Measurements from ENCODE around the gene MUC4.
"Not testable (repeated sequence)": the region's sequence is repeated elsewhere in the genome, so short reads cannot be mapped to it uniquely, and the experiment has no call there.

Gene MUC4

GRCh38 chr3:195813916-195814640 is 2.3 kb upstream of the MUC4 start:
- DNase-seq (ENCODE audit: low spot score) = no peak

DNA sequence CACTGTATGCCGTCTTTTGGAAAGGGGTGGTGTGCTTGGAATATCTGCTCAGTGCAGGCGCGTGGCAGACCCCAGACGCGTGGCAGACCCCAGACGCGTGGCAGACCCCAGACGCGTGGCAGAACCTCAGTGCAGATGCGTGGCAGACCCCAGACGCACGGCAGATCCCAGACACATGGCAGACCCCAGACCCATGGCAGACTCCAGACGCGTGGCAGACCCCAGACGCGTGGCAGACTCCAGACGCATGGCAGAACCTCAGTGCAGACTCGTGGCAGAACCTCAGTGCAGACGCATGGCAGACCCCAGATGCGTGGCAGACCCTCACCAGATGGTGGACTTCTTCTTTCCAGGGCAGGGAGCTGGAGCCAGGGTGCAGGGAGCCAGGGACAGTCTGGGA is 637 bp upstream of the MUC4 start:
- DNase-seq (ENCODE audit: low spot score) = no peak

GRCh38 chr3:195810455-195810845 is 1.3 kb downstream of the MUC4 start:
- no peak for DNase-seq (ENCODE audit: low spot score)

- DNase-seq (ENCODE audit: low spot score) = no peak
These were observed 1.8 kb downstream of the MUC4 start for GRCh38 chr3:195809796-195810454.

- no peak for DNase-seq (ENCODE audit: low spot score)
These were observed 2.4 kb downstream of the MUC4 start for GRCh38 chr3:195809291-195809785.

DNA sequence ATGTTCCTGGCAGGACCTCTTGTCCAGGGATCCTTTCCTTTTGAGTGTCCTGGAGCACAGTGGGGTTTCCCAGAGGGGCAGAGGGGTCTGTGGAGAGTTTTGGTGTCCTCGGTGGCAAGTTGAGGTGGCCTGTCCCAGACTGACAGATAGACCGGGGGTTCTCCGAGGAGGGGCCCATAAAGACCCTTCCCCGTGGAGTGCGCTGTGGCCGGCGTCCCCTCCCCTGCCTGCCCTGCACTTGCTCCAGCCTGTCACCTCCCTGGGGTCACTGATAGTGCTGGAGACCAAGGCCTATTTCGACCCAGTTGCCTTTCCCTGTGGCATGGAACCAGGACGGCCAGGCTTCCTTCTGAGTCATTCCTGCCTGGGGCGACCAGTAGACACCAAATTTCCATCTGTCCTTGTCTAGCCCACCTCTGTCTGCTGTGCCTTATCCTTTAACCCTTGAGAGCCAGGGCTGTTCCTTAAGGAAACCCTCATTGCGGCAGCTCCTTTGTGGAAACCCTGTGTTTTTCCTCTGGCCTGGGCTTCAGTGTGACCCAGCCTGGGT is 2.9 kb downstream of the MUC4 start:
- DNase-seq (ENCODE audit: low spot score) = no peak

DNA sequence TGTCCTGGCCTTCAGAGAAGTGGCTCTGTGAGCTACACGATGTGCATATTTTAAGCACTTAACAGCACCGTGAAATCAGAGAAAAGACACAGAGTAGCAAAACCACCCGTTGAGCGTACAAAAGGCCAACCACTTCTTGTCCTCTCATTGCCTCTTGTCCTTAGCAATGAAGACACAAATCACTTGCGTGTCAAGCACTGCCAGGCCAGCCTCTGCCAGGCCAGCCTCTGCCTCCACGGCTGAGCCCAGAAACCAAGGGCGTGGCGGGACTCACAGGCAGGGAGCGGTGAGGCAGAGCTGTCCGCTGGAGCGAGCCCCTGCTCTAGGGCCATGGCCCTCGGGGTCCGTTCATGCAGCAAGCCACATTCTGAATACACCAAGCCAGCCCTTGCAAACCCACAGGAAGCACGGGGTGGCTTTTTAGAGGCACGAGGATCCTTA is 4.0 kb downstream of the MUC4 start:
- DNase-seq (ENCODE audit: low spot score) = no peak

- DNase-seq (ENCODE audit: low spot score) = no peak
These were observed 4.9 kb downstream of the MUC4 start for GRCh38 chr3:195806916-195807231.

DNA sequence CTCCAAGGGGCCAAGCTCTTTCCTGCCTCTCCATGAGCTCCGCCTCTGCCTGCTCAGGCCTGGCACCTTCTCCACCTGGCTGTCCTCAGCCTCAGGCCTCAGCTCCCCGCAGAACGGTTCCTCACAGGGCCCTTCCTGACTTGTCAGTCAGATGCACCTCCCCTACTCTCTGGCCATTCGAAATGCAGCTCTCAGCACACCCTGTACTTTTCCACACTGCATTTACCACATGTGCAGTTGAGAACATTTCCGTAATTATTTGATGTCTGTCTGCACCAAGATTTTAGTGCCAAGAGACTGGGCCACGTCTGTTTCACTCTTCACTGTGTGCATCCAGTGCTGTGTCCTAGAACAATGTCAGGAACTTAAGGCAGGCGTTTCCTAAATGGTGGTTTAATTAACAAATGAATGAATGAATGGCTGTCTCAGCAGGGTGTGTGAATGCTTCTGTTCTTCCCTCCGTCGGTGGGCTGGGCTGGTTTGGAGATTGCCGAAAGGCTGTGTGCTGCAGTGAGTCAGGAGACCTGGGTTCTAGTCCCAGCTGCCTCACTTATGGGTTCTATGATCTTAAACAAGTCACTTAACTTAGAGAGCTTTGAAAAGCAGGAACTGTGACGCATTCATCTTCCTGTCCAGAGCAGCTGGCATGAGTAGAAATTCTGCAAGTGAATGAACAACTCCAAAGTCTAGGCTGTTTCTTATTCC is 5.4 kb downstream of the MUC4 start:
- DNase-seq (ENCODE audit: low spot score) = no peak

GRCh38 chr3:195805588-195805987 is 6.1 kb downstream of the MUC4 start:
- not testable (repeated sequence) for DNase-seq (ENCODE audit: low spot score)

GRCh38 chr3:195805181-195805580 is 6.5 kb downstream of the MUC4 start:
- no peak for DNase-seq (ENCODE audit: low spot score)

- no peak for DNase-seq (ENCODE audit: low spot score)
These were observed 8.3 kb downstream of the MUC4 start for GRCh38 chr3:195803289-195803908.

- no peak for DNase-seq (ENCODE audit: low spot score)
These were observed 8.9 kb downstream of the MUC4 start for GRCh38 chr3:195802795-195803194.

- DNase-seq (ENCODE audit: low spot score) = no peak
These were observed 9.4 kb downstream of the MUC4 start for GRCh38 chr3:195802261-195802701.

GRCh38 chr3:195801251-195802183 is 10.2 kb downstream of the MUC4 start:
- DNase-seq (ENCODE audit: low spot score) = no peak

DNA sequence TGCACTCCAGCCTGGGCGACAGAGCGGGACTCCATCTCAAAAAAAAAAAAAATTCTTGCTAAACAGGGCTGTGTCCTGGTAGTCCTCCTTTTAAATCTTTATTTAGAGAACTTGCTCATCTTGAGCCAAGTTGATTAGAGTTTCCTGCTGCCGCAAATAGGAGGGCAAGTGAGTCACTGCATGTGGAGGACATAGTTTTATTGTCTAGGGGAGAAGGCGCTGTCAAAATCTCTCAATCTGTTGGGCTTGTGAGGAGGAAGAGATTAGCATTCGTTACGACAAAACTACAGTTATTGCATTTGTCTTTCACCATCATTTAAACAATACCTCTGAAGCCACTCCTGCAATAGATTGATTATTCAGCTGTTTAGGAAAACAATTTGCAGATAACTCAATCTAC is 11.5 kb downstream of the MUC4 start:
- no peak for DNase-seq (ENCODE audit: low spot score)

DNA sequence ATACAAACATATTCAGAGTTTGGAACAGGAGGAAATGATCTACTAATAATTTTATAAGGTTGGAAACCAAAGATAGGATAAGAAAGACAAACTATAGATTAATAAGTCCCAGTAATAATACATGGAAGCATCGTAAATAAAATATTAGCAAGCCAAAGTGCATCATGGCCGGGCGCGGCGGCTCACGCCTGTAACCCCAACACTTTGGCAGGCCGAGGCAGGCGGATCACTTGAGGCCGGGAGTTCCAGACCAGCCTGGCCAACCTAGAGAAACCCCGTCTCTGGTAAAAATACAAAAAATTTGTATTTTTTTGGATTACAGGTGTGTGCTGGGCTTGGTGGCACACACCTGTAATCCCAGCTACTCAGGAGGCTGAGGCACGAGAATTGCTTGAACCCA is 14.9 kb downstream of the MUC4 start:
- DNase-seq (ENCODE audit: low spot score) = no peak

GRCh38 chr3:195794708-195795107 is 17.0 kb downstream of the MUC4 start:
- DNase-seq (ENCODE audit: low spot score) = no peak

GRCh38 chr3:195792621-195793020 is 19.1 kb downstream of the MUC4 start:
- not testable (repeated sequence) for DNase-seq (ENCODE audit: low spot score)

DNA sequence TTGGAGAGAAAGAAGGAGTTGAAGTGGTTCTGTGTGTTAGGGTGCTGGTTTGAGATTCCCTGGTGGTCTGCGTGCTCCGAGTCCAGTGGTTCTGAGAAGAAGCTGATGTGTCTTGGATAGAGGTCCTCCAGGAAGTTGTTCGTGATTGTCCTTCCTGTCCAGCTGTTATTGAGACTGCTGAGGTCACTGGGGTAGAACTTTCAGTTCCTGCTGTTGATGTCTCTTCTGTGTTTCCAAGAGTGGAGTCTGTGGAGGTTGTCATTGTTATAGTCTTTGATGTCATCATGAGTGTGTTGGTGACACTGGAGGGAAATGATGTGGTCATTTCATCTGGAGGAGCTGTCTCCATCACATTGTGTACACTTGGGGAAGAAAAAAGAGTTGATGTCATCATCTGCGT is 20.8 kb downstream of the MUC4 start:
- DNase-seq (ENCODE audit: low spot score) = no peak

All from RKO (cell line).